Globus pallidus (tissue), 1 donor: Measurements from ENCODE around the gene CNPY3.
A peak's percentile ranks its signal among the peaks of the same experiment; 100 is the strongest.
"Not testable (repeated sequence)": the region's sequence is repeated elsewhere in the genome, so short reads cannot be mapped to it uniquely, and the experiment has no call there.

Source experiments
- DNase-seq: peaks from one replicate; pipeline ENCODE4 v3.0.0-alpha.2; 2015; ENCODE audit warnings: low spot score

Gene CNPY3

GRCh38 chr6:42915732-42916131 lies 13.5 kb upstream of the CNPY3 start, which contains the start of gene PTCRA:
PTCRA (plus strand) TSS chr6:42916053; CDS start chr6:42916070, 17 bp downstream.
- no peak for DNase-seq

GRCh38 chr6:42916288-42916687 lies 13.0 kb upstream of the CNPY3 start:
- DNase-seq, result no peak

GRCh38 chr6:42921801-42922200 lies 7.5 kb upstream of the CNPY3 start:
- DNase-seq, result no peak

DNA sequence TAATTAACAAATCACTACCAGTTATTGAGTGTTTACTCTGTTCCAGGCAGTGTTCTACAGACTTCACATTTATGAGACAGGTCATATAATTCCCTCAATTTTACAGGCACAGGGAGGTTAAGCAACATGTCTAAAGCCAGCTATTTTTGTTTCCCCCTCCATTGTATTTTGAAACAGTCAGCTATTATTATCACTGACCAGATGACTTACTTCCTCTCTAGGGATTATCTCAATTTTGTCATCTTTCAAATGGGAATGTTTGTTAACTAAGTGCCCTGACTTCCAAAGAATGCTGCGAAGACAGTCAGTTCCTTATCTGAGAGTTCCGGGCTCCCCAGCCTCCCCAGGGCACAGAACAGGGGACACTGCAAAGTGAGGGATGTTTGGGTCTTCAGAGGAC lies 5.6 kb upstream of the CNPY3 start:
- DNase-seq, result no peak

GRCh38 chr6:42925248-42925857 lies 3.9 kb upstream of the CNPY3 start:
- no peak for DNase-seq

- DNase-seq, result peak; percentile 64
These were observed 611 bp downstream of the CNPY3 start for GRCh38 chr6:42929821-42930360.

DNA sequence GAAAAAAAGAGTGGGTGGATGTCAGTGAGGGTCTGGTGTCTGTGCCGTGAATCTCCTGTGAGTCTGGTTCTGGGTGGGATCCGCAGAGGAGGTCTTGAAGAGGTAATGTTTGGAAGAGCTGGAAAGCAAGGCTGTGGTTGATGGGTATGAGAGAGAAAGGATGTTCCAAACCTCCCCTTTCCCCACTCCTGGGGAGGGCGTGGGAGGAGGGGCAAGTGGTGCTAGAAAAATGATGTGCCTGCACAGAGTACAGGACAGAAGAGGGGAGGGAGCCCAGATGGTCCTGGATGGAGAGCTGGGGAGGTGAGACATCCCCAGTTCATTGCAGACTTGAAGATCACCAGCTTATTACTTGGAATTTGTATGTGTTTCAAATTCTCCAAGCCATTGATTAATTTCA lies 3.1 kb downstream of the CNPY3 start:
- no peak for DNase-seq

DNA sequence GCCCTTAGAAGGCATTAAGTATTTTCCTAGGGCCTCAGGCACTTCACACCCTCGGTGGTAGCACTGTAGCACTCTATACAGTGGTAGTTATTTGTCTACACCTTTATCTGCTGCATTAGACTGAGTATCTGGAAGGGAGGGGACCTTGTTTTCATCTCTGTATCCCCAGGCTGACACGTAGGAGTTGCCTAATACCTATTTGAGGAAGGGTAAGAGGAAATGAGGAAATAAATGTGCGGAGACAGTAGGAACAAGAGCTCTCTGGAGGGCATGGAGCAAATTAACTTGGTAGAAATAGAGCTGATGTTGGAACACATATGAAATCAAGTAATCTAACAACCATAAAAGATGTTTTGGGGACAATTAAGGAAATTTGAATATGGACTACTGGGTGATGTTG lies 3.9 kb downstream of the CNPY3 start:
- peak; percentile 18 for DNase-seq

DNA sequence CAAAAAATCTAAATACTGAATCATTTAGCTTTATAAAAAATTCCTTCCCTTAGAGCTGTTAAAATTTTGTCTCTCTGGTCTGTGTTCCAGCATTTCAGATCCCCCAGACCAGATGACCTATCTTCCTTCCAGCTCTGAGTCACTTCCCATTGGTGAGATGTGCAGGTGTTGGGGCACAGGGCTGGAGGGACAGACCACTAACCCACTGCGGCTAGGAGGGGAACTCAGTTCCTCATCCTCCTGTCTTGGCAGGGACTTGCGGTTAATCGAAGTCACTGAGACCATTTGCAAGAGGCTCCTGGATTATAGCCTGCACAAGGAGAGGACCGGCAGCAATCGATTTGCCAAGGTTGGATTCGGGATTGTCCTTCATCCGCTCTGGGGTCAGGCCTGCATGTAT lies 6.0 kb downstream of the CNPY3 start:
- DNase-seq, result no peak

DNA sequence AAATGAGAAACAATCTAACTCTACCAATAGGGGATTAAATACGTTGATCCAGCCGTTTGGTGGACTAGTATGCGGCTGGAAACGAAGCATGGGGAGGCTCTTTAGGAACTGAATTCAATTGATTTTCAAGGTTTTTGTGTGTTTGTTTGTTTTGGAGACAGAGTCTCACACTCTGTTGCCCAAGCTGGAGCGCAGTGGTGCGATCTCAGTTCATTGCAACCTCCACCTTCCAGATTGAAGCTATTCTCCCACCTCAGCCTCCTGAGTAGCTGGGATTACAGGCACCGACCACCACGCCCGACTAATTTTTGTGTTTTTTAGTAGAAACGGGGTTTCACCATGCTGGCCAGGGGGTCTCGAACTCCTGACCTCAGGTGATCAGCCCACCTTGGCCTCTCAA lies 7.1 kb downstream of the CNPY3 start:
- no peak for DNase-seq

DNA sequence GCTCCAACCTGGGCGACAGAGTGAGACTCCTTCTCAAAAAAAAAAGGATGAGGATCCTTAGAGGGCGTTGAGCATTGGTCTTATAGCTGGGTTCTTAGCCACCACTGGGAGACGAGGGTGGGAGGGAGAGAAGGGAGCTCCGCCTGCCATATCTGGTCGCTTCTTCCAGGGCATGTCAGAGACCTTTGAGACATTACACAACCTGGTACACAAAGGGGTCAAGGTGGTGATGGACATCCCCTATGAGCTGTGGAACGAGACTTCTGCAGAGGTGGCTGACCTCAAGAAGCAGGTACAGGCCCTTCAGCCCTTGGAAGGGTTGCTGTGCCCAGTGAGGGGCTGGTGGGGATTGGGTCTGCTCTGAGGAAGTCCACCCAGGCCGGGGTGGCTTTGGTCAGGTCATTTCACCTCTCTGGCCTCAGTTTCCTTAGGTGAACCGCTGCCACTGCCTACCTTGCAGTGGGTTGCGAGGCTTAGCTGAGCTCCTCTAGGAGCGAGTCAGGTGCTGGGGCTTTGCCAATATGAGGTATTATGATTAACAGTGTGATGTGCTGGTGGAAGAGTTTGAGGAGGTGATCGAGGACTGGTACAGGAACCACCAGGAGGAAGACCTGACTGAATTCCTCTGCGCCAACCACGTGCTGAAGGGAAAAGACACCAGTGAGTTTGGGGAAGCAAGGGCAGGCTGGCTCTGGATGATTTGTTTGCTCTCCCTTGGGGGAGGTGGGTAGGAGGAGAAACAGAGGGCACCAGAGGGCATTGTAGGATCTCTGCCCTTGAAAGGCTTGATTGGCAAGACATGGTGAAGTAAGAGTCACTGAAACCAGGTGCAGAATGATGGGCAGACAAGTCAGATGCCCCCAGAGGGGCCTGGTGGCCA lies 8.5 kb downstream of the CNPY3 start:
- no peak for DNase-seq

DNA sequence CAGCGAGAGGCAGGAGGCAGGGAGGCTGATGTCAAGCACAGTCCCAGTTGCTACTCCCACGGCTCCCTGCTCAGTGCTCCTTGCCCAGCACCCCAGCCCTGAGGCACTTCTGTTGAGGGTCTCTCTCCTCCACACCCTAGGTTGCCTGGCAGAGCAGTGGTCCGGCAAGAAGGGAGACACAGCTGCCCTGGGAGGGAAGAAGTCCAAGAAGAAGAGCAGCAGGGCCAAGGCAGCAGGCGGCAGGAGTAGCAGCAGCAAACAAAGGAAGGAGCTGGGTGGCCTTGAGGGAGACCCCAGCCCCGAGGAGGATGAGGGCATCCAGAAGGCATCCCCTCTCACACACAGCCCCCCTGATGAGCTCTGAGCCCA lies 9.1 kb downstream of the CNPY3 start:
- DNase-seq, result no peak

DNA sequence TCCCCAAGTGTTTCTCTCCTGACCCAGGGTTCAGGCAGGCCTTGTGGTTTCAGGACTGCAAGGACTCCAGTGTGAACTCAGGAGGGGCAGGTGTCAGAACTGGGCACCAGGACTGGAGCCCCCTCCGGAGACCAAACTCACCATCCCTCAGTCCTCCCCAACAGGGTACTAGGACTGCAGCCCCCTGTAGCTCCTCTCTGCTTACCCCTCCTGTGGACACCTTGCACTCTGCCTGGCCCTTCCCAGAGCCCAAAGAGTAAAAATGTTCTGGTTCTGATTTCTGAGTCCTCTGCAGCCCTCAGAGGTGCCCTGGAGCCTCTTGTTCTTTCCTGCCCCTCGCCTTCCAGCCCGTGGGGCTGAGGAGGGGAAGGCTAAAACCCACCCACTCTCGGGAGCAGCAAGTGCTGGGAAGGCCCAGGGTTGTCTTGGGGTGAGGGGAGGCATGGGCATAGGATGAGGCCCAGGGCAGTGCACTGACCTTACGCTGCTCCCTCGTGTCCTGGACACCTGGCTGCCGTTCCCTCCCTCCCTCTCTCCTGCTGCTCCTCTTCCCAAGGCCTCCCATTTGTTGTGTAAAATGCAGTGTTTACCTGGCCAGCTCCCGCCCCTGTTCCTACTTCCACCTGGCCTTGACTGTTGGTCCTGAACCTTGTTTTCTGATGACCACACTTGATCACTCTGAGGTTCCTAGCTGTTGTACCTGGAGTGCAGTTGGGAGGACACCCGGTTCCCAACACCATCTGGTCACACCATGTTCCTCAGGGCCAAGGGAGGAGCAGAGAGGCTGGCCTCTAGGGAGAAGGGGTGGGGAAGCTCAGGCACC lies 9.9 kb downstream of the CNPY3 start:
- DNase-seq, result no peak

DNA sequence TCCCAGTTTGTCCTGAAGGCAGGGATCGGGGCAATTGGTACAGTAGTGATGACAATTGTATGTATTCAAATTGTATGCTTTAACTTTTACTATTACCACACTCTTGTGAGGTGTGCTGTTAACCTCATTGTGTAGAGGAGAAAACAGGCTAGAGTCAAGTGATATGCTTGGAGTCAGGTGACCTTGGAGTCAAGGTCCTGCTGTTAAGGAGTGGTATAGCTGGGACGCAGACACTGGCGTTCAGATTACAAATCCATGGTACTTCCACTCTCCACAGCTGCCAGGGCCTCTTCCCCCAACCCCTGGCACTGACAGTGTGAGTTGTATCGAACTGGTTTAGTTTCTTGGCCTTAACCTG lies 10.5 kb downstream of the CNPY3 start:
- no peak for DNase-seq

DNA sequence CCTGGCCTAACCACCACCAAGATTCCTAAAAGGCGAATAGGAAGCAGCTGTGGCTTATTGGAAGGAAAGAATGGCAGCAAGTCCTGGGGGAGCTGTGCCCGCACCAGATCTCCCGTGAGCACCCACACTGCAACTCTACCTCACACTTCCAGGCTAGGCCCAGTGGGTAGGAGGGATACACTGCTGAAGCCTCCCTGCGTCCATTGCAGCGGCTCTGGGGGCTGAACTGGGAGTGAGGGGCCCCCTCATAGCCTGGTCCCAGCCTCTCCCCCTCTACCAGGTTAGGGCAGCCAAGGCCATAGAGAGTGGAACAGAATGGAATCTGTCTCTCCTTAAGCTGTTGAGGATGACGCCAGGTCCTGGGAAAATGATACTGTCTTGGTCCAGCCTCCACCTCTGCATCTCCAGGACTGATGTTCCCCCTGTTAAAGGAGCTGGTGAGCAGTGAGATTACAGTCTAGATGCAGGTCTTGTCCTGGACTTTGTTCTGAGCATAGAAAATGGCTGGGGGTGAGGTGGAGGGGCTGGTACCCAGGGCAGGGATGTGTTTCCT lies 11.3 kb downstream of the CNPY3 start:
- no peak for DNase-seq

DNA sequence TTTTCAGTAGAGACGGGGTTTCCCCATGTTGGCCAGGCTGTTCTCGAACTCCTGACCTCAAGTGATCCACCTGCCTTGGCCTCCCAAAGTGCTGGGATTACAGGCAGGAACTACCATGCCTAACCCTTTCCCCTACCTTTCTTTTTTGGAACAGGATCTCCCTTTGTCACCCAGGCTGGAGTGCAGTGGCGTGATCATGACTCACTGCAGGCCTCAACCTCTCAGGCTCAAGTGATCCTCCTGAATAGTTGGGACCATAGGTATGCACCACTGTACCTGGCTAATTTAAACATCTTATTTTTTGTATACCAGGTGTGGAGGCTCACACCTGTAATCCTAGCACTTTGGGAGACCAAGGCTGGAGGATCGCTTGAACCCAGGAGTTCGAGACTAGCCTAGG lies 12.1 kb downstream of the CNPY3 start:
- not testable (repeated sequence) for DNase-seq

DNA sequence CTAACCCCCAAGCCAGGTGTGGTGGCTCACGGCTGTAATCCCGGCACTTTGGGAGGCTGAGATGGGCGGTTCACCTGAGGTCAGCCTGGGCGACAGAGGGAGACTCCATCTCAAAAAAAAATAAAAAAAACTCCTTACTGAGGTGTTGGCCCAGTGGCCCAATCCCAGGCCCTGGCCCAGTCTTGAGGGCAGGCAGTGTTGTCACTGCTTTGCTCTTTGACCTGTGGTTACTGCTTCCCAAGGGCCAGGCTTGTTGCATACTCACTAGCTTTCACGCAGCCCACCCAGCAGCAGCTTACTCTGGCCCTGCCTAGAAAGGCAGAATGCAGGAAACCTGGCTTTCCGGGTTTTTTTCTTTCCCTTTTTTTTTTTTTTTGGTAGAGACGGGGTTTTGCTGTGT lies 13.2 kb downstream of the CNPY3 start:
- DNase-seq, result no peak

DNA sequence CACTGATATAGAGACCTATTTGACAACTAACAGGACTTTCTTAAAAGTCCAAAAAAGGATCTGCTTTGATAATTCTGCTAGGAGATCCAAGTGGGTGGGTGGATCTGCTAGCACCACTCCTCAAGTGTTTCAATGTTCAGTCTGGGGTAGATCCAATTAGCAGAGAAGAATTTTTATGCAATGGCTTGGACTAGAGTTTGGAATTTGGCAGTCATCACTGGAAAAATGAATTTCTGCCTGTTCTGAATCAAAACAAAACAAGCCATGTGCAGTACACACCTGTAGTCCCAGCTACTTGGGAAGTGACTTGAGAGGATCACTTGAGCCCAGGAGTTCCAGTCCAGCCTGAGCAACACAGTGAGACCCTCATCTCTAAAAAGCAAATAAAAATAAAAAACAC lies 18.7 kb downstream of the CNPY3 start:
- DNase-seq, result no peak

- DNase-seq, result no peak
These were observed 23.1 kb downstream of the CNPY3 start for GRCh38 chr6:42952389-42952788.

DNA sequence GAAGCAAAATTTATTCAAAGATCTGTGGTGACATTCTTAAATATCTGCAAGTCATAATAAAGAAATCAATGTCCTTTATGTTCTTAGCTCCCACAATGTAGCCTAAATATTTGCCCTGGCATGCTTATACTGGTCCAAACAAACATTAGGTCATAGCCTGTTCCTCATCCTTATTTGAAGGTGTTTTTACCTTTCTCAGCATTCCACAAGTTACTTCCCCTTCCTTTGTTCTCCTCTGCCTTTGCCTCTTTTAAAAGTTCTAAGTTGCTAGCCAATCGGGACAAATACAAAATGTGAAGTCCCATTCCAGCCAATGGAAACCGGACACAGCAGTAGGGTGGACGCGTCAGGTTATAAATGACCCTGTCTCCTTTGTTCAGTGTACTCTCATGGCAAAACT lies 25.1 kb downstream of the CNPY3 start:
- DNase-seq, result not testable (repeated sequence)

GRCh38 chr6:42958125-42958524 lies 28.8 kb downstream of the CNPY3 start:
- no peak for DNase-seq

GRCh38 chr6:42959917-42960242 lies 30.6 kb downstream of the CNPY3 start:
- no peak for DNase-seq
